GM12873 (cell line): ENCODE measurements around the gene EVX1.

ENCODE experiments used
- TF ChIP-seq, protein P1 (sequence below): IDR thresholded peaks from 2 replicates; pipeline ENCODE4 v1.5.1; 2012; ENCODE audit warnings: low read depth, mild to moderate bottlenecking, moderate library complexity, low read length, control low read depth; ENCODE audit not compliant: insufficient read depth; ENCODE audit errors: missing control alignments

The EVX1 gene

GRCh38 chr7:27242555-27243339, at the start of gene EVX1:
EVX1 (plus strand) TSS chr7:27242802; CDS start chr7:27243031, 229 bp downstream.
- TF ChIP-seq, protein P1, sequence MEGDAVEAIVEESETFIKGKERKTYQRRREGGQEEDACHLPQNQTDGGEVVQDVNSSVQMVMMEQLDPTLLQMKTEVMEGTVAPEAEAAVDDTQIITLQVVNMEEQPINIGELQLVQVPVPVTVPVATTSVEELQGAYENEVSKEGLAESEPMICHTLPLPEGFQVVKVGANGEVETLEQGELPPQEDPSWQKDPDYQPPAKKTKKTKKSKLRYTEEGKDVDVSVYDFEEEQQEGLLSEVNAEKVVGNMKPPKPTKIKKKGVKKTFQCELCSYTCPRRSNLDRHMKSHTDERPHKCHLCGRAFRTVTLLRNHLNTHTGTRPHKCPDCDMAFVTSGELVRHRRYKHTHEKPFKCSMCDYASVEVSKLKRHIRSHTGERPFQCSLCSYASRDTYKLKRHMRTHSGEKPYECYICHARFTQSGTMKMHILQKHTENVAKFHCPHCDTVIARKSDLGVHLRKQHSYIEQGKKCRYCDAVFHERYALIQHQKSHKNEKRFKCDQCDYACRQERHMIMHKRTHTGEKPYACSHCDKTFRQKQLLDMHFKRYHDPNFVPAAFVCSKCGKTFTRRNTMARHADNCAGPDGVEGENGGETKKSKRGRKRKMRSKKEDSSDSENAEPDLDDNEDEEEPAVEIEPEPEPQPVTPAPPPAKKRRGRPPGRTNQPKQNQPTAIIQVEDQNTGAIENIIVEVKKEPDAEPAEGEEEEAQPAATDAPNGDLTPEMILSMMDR = no peak

DNA sequence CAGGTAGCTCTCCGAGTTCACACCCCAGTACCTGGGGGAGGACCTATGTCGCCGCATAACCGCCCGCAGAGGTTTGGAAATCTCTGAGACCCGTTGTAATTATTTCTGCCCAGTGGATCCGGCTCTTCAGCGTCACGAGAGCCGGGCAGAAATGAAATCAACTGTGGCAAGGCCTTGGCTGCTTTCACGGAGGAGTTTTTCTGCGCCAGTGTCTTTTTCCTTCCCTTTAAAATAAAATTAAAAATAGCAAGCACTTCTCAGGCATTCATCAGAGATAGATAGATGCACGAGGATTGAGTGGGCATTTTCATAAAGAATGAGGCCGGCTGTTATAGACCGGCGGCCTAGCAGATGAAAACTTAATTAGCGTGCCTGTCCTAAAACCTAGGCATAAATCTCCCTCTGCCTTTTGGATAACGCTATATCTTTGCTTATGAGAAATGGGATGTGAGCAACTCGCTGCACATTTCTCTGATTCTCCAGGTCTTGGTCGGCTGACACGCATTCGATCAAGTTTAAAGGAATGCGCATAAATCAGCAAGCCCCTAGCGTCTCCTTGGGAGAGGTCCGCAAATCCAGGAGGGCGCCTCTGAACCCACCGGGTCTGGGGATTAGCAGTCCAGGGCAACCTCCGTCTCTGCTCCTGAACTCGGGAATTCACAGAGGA, 49.1 kb upstream of the EVX1 start:
- TF ChIP-seq, protein P1 = no peak

- TF ChIP-seq, protein P1 = no peak
Measured at GRCh38 chr7:27194002-27194352, 48.6 kb upstream of the EVX1 start.

- TF ChIP-seq, protein P1 = no peak
Measured at GRCh38 chr7:27194686-27195379, 47.8 kb upstream of the EVX1 start.

GRCh38 chr7:27196287-27196767, 46.3 kb upstream of the EVX1 start:
- TF ChIP-seq, protein P1 = peak; percentile 80

DNA sequence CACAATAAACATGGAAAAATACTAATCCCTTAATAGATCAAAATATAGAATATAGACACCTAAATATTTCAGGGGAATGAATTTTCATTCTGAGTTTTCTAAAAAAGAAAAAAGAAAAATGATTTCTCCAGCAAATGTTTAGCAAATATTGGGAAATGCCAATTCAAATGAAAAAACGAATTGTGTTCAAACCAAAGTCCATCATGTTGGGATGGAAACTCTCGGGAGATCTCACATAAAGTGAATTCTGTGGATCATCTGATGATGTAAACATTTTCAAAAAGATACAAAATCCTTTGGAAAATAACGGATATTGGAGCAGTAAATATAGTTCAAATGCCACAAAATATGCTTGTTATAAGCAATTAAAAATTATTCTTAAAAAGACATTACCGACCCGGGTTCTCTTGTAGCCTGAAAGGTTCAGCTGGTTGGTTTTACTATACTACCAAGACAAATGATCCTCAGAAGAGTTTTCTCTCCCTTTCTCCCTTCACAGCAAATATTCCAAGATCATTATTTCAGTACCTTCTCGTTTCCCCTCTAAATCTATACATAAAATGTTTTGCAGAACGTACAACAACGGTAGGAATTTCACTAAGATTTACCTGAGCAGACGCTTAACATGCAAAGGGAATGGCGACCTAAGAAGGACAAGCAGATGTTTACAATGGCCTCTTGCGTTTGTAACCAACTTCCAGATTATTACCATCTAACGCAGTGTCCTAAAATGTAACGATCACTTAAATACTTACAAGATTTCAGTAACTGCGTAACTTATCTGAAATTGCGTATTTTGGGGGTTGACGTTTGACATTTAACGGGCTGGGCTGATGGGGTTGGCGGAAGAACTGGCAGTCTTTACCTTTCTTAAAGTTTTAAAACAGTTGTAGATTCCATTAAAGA, 45.2 kb upstream of the EVX1 start:
- TF ChIP-seq, protein P1 = no peak
